Activated CD4-positive, alpha-beta T cell treated with anti-CD3 and anti-CD28 coated beads, Interleukin-10, Interleukin-2, amounts not matched to agents 100 ng/mL and 50 ng/mL, durations not matched to agents 16 hours and 8 hours (primary cell): Measurements from ENCODE around the gene TIMP2.

Source experiments
- DNase-seq: peaks from one replicate; pipeline ENCODE4 v3.0.0-alpha.2; 2020

TIMP2 gene

GRCh38 chr17:78828470-78829185 is 96.6 kb downstream of the TIMP2 start:
- no peak for DNase-seq

- DNase-seq = no peak
These were observed 98.2 kb downstream of the TIMP2 start for GRCh38 chr17:78826836-78827509.

- DNase-seq = no peak
These were observed 98.8 kb downstream of the TIMP2 start for GRCh38 chr17:78826421-78826820.

GRCh38 chr17:78825696-78826095 is 99.5 kb downstream of the TIMP2 start:
- no peak for DNase-seq

GRCh38 chr17:78824240-78824639 is 100.9 kb downstream of the TIMP2 start:
- DNase-seq = no peak

GRCh38 chr17:78823282-78824046 is 101.7 kb downstream of the TIMP2 start:
- no peak for DNase-seq

GRCh38 chr17:78822552-78822951 is 102.6 kb downstream of the TIMP2 start:
- DNase-seq = no peak

- no peak for DNase-seq
These were observed 103.2 kb downstream of the TIMP2 start for GRCh38 chr17:78821961-78822360.

- DNase-seq = no peak
These were observed 104.3 kb downstream of the TIMP2 start for GRCh38 chr17:78820841-78821240.

GRCh38 chr17:78819806-78820792 is 105.1 kb downstream of the TIMP2 start:
- DNase-seq = no peak

GRCh38 chr17:78819402-78819801 is 105.8 kb downstream of the TIMP2 start:
- no peak for DNase-seq

GRCh38 chr17:78818932-78819331 is 106.3 kb downstream of the TIMP2 start:
- peak; percentile 61 for DNase-seq

- DNase-seq = no peak
These were observed 106.9 kb downstream of the TIMP2 start for GRCh38 chr17:78818152-78818846.

- peak; percentile 93 for DNase-seq
These were observed 108.1 kb downstream of the TIMP2 start for GRCh38 chr17:78817123-78817522.

- DNase-seq = no peak
These were observed 109.5 kb downstream of the TIMP2 start for GRCh38 chr17:78815696-78816095.

GRCh38 chr17:78812855-78813254 is 112.3 kb downstream of the TIMP2 start:
- no peak for DNase-seq

GRCh38 chr17:78808163-78808562 is 117.0 kb downstream of the TIMP2 start:
- DNase-seq = no peak

- DNase-seq = peak; percentile 21
These were observed 118.7 kb downstream of the TIMP2 start for GRCh38 chr17:78806451-78806850.

GRCh38 chr17:78805301-78805700 is 119.9 kb downstream of the TIMP2 start:
- peak; percentile 91 for DNase-seq

- DNase-seq = peak; percentile 79
These were observed 120.4 kb downstream of the TIMP2 start for GRCh38 chr17:78804777-78805176.

GRCh38 chr17:78803186-78803845 is 121.9 kb downstream of the TIMP2 start:
- no peak for DNase-seq
